Vagina (tissue), 2 donors: Measurements from ENCODE around the gene CUTC.

Source experiments
- CTCF ChIP-seq, 3 experiments: fragments of 450-650 bp in 2 of 3; fragments of 200-600 bp in 1 of 3; sonication (generic) in 1 of 3; IDR thresholded peaks; one replicate each; pipeline ENCODE4 v1.5.1; 2017 to 2019; ENCODE audit warnings: antibody characterized with exemption in 3 of 3, mild to moderate bottlenecking in 2 of 3, moderate library complexity in 2 of 3
- POLR2A ChIP-seq, 2 donors: fragments of 450-650 bp; IDR thresholded peaks; one replicate each; pipeline ENCODE4 v1.6.1; 2017; ENCODE audit warnings: antibody characterized with exemption in 2 of 2, mild to moderate bottlenecking in 2 of 2, moderate library complexity in 2 of 2
- POLR2AphosphoS5 ChIP-seq, 2 donors: sonication (generic); formaldehyde crosslinking; IDR thresholded peaks; one replicate each; pipeline ENCODE4 v1.9.0; 2017; ENCODE audit warnings: antibody characterized with exemption in 2 of 2, mild to moderate bottlenecking in 2 of 2, low read depth in 1 of 2; ENCODE audit not compliant: insufficient read depth in 1 of 2

- no peak for TF ChIP-seq POLR2A (IDR thresholded peaks at IDR 0.05)
- no peak for TF ChIP-seq POLR2AphosphoS5 (IDR thresholded peaks at IDR 0.05; ENCODE audit: insufficient read depth in 1 of 2, low read depth in 1 of 2)
- no peak for TF ChIP-seq CTCF (IDR thresholded peaks at IDR 0.05)
These were observed 33.8 kb downstream of the CUTC start for GRCh38 chr10:99765672-99766301.
